GM10266 (cell line): ENCODE results near the gene DHX16.

Source experiments
- DNase-seq: peaks from one replicate; pipeline ENCODE4 v3.0.0; 2012; ENCODE audit errors: extremely low spot score
- TF ChIP-seq, protein P1 (sequence below): IDR thresholded peaks from 2 replicates; pipeline ENCODE4 v1.5.1; 2012; ENCODE audit warnings: mild to moderate bottlenecking, low read depth; ENCODE audit not compliant: control insufficient read depth, insufficient read depth; ENCODE audit errors: missing control alignments

DHX16 gene

DNA sequence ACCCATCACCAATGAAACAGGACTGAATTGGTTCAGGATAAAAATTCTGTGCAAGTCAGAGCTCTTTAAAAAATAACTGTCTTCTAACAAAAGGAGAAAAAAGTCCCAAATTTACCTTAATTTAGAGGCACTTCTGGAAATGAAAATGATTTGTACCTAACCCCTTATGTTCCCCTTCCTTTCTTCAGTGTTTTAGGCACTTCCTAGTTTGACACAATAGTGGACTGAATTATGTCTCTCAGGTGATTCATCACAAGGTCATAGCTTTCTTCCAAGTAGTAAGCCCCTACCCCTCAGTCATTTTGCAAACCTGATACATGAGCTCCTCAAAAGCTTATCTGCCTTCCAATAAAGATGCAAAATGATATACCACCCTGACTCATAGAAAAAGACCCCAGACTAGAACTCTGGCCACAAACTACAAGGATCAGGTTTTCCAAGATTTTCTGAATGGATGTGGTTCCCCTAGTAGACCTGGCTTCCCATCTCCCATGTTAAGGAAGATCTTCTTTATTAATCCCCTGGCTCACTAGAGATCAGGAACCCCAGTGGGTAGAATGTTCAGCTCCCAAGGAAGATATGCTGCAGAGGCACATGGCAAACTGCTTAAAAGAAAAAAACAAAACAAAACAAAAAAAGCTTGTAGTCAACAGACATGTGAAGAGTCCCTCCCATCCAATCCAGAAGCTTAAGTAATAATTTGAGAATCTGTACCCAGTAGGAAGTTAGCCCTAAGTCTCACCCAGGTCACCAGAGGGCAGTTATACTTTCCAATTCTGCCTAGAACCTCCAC, 59.4 kb downstream of the DHX16 start:
- TF ChIP-seq, protein P1, sequence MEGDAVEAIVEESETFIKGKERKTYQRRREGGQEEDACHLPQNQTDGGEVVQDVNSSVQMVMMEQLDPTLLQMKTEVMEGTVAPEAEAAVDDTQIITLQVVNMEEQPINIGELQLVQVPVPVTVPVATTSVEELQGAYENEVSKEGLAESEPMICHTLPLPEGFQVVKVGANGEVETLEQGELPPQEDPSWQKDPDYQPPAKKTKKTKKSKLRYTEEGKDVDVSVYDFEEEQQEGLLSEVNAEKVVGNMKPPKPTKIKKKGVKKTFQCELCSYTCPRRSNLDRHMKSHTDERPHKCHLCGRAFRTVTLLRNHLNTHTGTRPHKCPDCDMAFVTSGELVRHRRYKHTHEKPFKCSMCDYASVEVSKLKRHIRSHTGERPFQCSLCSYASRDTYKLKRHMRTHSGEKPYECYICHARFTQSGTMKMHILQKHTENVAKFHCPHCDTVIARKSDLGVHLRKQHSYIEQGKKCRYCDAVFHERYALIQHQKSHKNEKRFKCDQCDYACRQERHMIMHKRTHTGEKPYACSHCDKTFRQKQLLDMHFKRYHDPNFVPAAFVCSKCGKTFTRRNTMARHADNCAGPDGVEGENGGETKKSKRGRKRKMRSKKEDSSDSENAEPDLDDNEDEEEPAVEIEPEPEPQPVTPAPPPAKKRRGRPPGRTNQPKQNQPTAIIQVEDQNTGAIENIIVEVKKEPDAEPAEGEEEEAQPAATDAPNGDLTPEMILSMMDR = no peak
- DNase-seq = no peak

DNA sequence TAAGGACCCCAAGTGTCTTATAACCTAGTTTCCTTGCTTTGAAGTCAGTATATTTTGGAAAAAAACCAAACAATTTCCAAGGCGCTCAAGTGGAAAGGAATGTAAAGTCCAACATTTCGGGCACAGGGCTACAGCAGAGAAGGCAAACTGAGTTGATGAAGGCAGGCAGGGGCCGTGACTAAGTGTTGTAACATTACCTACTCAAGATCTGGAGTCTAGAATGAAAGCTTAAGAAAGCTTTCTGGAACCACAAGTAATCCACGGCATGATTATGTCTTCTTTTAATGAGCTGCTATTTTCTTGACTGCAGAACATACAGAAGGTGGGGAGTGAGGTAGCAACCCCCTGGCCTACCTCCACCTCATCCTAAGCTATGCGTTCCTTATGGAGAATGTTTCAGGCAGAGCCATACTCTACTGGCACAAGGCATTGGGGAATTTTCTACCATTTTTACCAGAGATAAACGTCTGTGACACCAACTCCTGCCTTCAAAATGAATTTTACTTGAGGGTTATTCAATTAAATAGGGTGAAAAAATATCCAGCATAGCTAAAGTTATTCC, 60.0 kb downstream of the DHX16 start:
- TF ChIP-seq, protein P1 = no peak
- no peak for DNase-seq

DNA sequence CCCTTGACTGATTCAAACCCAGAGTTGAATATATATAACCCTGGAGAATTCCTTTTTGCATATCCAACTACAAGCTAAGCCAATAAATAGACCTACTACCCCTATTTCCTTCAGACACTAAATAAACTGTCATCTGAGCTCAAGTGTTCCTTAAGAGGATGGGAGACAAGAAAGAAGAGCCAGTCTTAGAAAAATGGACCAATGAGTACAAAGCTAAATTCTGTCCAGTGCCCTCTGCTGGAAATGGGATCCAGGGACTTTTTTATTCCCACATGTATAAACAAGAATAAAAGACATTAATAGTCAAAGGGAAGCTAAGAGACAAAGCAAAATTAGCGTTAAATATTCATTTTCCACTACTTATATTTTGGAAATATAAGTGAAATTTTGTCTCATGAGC, 60.6 kb downstream of the DHX16 start:
- no peak for DNase-seq
- TF ChIP-seq, protein P1 = no peak

DNA sequence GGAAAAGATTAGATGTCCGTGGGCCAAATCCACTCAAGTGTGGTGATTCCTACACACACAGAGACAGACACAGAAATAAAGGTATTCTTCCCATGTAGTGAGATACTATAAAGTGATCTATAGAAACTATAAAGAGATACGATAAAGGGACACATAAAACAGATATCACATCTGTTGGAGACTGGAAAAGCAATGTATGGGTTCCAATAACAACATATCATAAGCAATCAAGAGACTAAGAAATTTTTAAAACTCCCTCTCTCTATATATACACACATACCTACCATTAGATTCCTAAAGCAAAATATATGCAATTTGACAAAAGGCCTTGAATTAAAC, 61.0 kb downstream of the DHX16 start:
- TF ChIP-seq, protein P1 = no peak
- no peak for DNase-seq

DNA sequence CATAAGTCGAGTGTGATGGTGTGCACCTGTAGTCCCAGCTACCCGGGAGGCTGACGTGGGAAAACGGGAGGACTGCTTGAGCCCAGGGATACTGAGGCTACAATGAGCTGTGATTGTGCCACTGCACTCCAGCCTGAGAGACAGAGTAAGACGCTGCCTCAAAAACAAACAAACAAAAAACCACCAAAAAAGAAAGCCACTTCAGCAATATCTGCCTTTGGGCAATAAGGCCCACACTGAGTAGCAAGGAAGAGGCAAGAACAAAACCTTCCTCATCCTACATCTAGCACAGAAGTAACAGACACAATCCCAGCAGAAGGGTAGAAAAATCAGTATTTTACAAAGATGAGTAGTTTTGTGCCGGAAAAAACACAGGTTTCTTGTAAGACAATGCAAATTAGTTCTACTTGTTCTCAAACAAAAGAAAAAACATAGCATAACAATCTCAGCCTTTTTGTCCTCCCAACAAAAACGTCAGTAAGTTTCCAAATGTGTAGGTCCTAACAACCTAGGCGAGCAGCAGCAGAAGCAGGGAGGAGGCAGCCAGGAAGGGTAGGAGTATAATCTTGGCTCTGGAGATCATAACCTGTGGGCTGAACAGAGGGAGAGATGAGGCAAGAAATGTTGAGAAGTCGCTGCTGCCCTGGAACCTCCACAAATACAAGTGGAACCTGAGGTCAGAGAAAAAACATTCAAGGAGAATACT, 61.5 kb downstream of the DHX16 start:
- TF ChIP-seq, protein P1 = no peak
- no peak for DNase-seq

DNA sequence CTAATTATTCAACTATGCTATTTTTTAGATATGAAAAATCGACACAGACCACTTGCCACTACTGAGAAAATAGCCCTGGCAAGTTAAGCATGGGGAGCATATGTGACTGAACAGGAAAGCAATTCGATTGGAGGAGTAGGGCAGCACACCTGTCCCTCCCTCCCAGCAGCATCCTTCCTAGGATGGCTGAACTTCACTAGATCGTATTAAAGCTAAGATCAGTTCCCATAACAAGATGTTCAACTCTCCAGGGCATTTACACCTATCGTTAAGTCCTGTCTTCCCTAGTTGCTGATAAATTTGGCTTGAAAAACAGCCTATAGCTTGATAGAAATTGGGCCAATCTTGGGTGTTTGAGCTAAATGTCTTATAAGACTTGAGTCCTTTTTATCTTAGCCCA, 62.7 kb downstream of the DHX16 start:
- TF ChIP-seq, protein P1 = no peak
- DNase-seq = no peak

DNA sequence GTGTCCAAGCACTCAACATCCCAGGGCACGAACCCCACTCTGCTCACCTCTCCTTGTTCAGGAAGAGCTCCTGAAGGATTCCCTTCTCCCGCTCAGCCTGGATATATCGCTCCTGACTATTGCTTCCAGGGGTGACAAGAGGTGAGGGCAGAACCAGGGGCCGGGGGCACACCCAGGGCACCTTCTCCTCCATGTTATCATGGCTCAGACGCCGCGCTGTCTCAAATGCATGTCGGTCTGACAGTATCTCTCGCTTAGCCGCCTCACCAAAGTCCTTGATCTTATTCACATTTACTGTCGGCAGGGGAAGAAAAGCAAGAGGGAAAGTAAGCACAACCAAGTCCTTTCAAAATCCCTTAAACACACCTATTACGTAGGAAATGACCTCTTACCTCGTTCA, 68.8 kb downstream of the DHX16 start:
- no peak for DNase-seq
- TF ChIP-seq, protein P1 = no peak
